K562 (cell line): Measurements from ENCODE around the gene ALOX12. TPM values are rescaled to one million over a fixed set of nuclear protein-coding genes. Genes with fewer than 3 reads are reported as not detected.

Source experiments
- ADNP ChIP-seq: fragments of 200-800 bp; sonication (Bioruptor generic); IDR thresholded peaks from 2 replicates; pipeline ENCODE4 v1.6.1; 2016; ENCODE audit warnings: missing genetic modification characterization, missing compliant biosample characterization
- BACH1 ChIP-seq: fragments of 200-800 bp; sonication (Bioruptor generic); IDR thresholded peaks from 2 replicates; pipeline ENCODE4 v1.6.1; 2016; ENCODE audit warnings: missing genetic modification characterization, missing compliant biosample characterization
- CREB5 ChIP-seq: fragments of 250-450 bp; sonication (Bioruptor Pico); IDR thresholded peaks from 2 replicates; pipeline ENCODE4 v1.5.0; 2020; ENCODE audit warnings: mild to moderate bottlenecking
- EHMT2 ChIP-seq: fragments of 450-650 bp; IDR thresholded peaks from 2 replicates; pipeline ENCODE4 v1.6.1; 2018; ENCODE audit warnings: antibody characterized with exemption
- FOS ChIP-seq: IDR thresholded peaks from 3 replicates; pipeline ENCODE4 v1.6.1; 2011; ENCODE audit not compliant: insufficient read length; ENCODE audit errors: extremely low read depth
- GATAD2A ChIP-seq: fragments of 450-650 bp; IDR thresholded peaks from 2 replicates; pipeline ENCODE4 v1.6.1; 2017
- HDGF ChIP-seq: fragments of 450-650 bp; IDR thresholded peaks from 2 replicates; pipeline ENCODE4 v1.6.1; 2016
- MTA2 ChIP-seq: fragments of 450-650 bp; IDR thresholded peaks from 2 replicates; pipeline ENCODE4 v1.6.1; 2016; ENCODE audit warnings: low read depth
- MTF1 ChIP-seq: fragments of 250-450 bp; sonication (Bioruptor Pico); IDR thresholded peaks from 2 replicates; pipeline ENCODE4 v1.9.0; 2021; ENCODE audit warnings: moderate library complexity, mild to moderate bottlenecking, inconsistent platforms, borderline replicate concordance
- NFXL1 ChIP-seq: fragments of 450-650 bp; formaldehyde crosslinking; IDR thresholded peaks from 2 replicates; pipeline ENCODE4 v1.4.0; 2021; ENCODE audit warnings: mild to moderate bottlenecking
- NR2C2 ChIP-seq, 2 experiments: fragments of 200-800 bp in 1 of 2; sonication (Bioruptor generic) in 1 of 2; sonication (generic) in 1 of 2; formaldehyde crosslinking in 1 of 2; IDR thresholded peaks; 2 replicates each; pipeline versions ENCODE4 v1.6.1 to v1.8.0; 2016 to 2022; ENCODE audit warnings: mild to moderate bottlenecking in 1 of 2, missing compliant biosample characterization in 1 of 2, missing genetic modification characterization in 1 of 2, missing genetic modification reagents in 1 of 2
- POLR2A ChIP-seq: fragments of 450-650 bp; conservative IDR thresholded peaks from 2 replicates; pipeline ENCODE4 v1.6.1; 2016
- REST ChIP-seq, 2 experiments: fragments of 450-650 bp; formaldehyde crosslinking in 1 of 2; IDR thresholded peaks; 2 replicates each; pipeline versions ENCODE4 v1.4.0 to v1.6.1; 2014 to 2020; ENCODE audit warnings: mild to moderate bottlenecking in 2 of 2, borderline replicate concordance in 1 of 2, low read depth in 1 of 2
- SIN3B ChIP-seq: fragments of 450-650 bp; IDR thresholded peaks from 2 replicates; pipeline ENCODE4 v1.6.1; 2017; ENCODE audit warnings: low read depth, mild to moderate bottlenecking, moderate library complexity
- SMARCE1 ChIP-seq: fragments of 450-650 bp; IDR thresholded peaks from 2 replicates; pipeline ENCODE4 v1.7.1; 2016; ENCODE audit warnings: mild to moderate bottlenecking
- SP1 ChIP-seq: sonication (generic); formaldehyde crosslinking; IDR thresholded peaks from 2 replicates; pipeline ENCODE4 v1.8.1; 2022; ENCODE audit warnings: mild to moderate bottlenecking, missing genetic modification reagents
- STAT5B ChIP-seq: fragments of 250-450 bp; sonication (Bioruptor Pico); IDR thresholded peaks from 2 replicates; pipeline ENCODE4 v1.8.0; 2021; ENCODE audit warnings: mild to moderate bottlenecking, inconsistent platforms
- ZBTB17 ChIP-seq: fragments of 450-650 bp; formaldehyde crosslinking; IDR thresholded peaks from 2 replicates; pipeline ENCODE4 v1.4.0; 2020; ENCODE audit warnings: mild to moderate bottlenecking
- ZFPM2 ChIP-seq: fragments of 250-450 bp; sonication (Bioruptor Pico); IDR thresholded peaks from 2 replicates; pipeline ENCODE4 v1.5.1; 2022; ENCODE audit warnings: mild to moderate bottlenecking
- polyA plus RNA-seq, 8 experiments: library from polyadenylated mRNA; depleted of rRNA in 4 of 8; stranded (reverse) in 5 of 8; unstranded in 3 of 8; fragments of >200 nt; fragmentation: Nextera tagmentation in 2 of 8; fragmentation: Illumina TruSeq in 1 of 8; extraction: Ambion mirVana in 2 of 8; extraction: Trizol in 1 of 8; gene quantifications; 2 replicates each; pipeline versions ENCODE4 v1.2.1 to v1.2.3, GENCODE V29; 2011 to 2014; ENCODE audit warnings: inconsistent platforms in 1 of 8, missing spikeins in 1 of 8
- total RNA-seq, 7 experiments: library from RNA; depleted of rRNA in 6 of 7; stranded (reverse); fragments of >200 nt in 6 of 7; fragmentation: Illumina TruSeq in 2 of 7; extraction: Trizol in 2 of 7; gene quantifications; 2 replicates each; pipeline versions ENCODE4 v1.2.1 to v1.2.3, GENCODE V29; 2011 to 2021; ENCODE audit warnings: low replicate concordance in 1 of 7

Gene ALOX12
- total and polyA plus RNA-seq, 9 of the 15 experiments (the other 6 are each of a cell fraction or from before 2014, with no cell fraction given): 0.09 to 1.1 (median 0.47) TPM; not detected in 1

DNA sequence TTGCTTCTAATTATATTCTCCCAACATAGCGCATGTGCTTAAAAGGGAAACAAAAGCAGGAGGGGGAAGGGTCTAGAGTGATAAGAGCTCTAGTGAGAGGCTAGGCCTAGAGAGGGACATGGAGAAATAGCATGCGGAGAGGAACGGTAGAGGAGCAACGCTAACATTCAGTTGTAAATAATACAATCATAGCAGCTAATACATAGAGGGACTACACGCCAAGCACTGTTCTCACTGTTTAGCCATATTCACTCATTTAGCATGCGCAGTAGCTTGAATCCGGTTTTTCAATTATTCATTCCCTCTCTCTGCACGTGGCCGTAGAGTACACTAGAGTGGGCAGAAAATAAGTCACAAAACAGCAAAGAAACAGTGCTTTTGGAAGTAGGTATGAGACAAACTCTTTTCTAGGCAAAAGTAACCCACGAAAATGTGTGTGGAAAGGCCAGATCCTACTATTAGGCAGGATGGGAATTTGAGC lies 1.7 kb upstream of the ALOX12 start (continued):
- TF ChIP-seq ADNP: no peak
- no peak for TF ChIP-seq SP1
- TF ChIP-seq NR2C2 (CRISPR knock-in tag; IDR thresholded peaks at IDR 0.05): no peak
- no peak for TF ChIP-seq NR2C2 (tag; IDR thresholded peaks at IDR 0.05)
- no peak for TF ChIP-seq EHMT2
- no peak for TF ChIP-seq GATAD2A
- no peak for TF ChIP-seq BACH1 (tag)
- peak; percentile 22; the same call in 1 of the 2 replicates for TF ChIP-seq SMARCE1
- 0 out of 2 replicates have a peak, but pooled peaks have one; percentile 24 for TF ChIP-seq HDGF
- 0 out of 2 replicates have a peak, but pooled peaks have one; percentile 36 for TF ChIP-seq POLR2A
- no peak for TF ChIP-seq SIN3B
- TF ChIP-seq ZBTB17: peak; percentile 80
- TF ChIP-seq MTA2: no peak
- no peak for TF ChIP-seq STAT5B
- TF ChIP-seq ZFPM2 (CRISPR knock-in tag): no peak
- TF ChIP-seq FOS: no peak
- TF ChIP-seq NFXL1: no peak
- TF ChIP-seq MTF1: no peak
- no peak for TF ChIP-seq REST (IDR thresholded peaks at IDR 0.05; ENCODE audit: borderline replicate concordance)
- no peak for TF ChIP-seq REST (CRISPR knock-in tag; IDR thresholded peaks at IDR 0.05; ENCODE audit: low read depth)
- no peak for TF ChIP-seq CREB5 (CRISPR knock-in tag)
